Fibroblast of lung (primary cell): ENCODE measurements around the gene LUC7L2. TPM values are rescaled to one million over a fixed set of nuclear protein-coding genes. Genes with fewer than 3 reads are reported as not detected.

ENCODE experiments used
- DNase-seq, 2 donors: peaks; one replicate each; pipeline versions ENCODE4 v3.0.0 to v3.0.0-alpha.2; 2010; ENCODE audit warnings: low read depth in 2 of 2
- H2AFZ ChIP-seq: 2 replicates; pipeline ENCODE4 v1.5.1; 2012; ENCODE audit warnings: low read length, control low read depth, inconsistent platforms
- H3K27ac ChIP-seq: 2 replicates; pipeline ENCODE4 v1.5.1; 2011; ENCODE audit warnings: low read length, control low read depth; ENCODE audit not compliant: insufficient read depth
- H3K27me3 ChIP-seq: 2 replicates; pipeline ENCODE4 v1.5.1; 2011; ENCODE audit warnings: mild to moderate bottlenecking, low read length; ENCODE audit not compliant: control insufficient read depth, insufficient read depth
- H3K36me3 ChIP-seq: 2 replicates; pipeline ENCODE4 v1.5.1; 2011; ENCODE audit warnings: low read length; ENCODE audit not compliant: control insufficient read depth, insufficient read depth
- H3K4me1 ChIP-seq: 2 replicates; pipeline ENCODE4 v1.5.1; 2011; ENCODE audit warnings: low read length; ENCODE audit not compliant: control insufficient read depth, insufficient read depth; ENCODE audit errors: extremely low read depth
- H3K4me2 ChIP-seq: 2 replicates; pipeline ENCODE4 v1.5.1; 2011; ENCODE audit warnings: low read length, control low read depth; ENCODE audit not compliant: insufficient read depth; ENCODE audit errors: extremely low read depth
- H3K4me3 ChIP-seq, 4 experiments: fragments of 200-600 bp in 1 of 4; sonication (generic) in 1 of 4; replicated peaks in 1 of 4; 2 replicates each; pipeline ENCODE4 v1.5.1; 2011 to 2016; ENCODE audit warnings: low read length in 4 of 4, low read depth in 3 of 4, mild to moderate bottlenecking in 3 of 4, control low read depth in 2 of 4, inconsistent platforms in 1 of 4, mixed read lengths in 1 of 4; ENCODE audit not compliant: insufficient read depth in 1 of 4; ENCODE audit errors: control extremely low read depth in 1 of 4
- H3K79me2 ChIP-seq: 2 replicates; pipeline ENCODE4 v1.5.1; 2012; ENCODE audit warnings: mild to moderate bottlenecking, low read length, inconsistent platforms; ENCODE audit not compliant: control insufficient read depth, insufficient read depth
- H3K9ac ChIP-seq: 2 replicates; pipeline ENCODE4 v1.5.1; 2011; ENCODE audit warnings: mild to moderate bottlenecking, low read length, control low read depth; ENCODE audit not compliant: insufficient read depth
- H3K9me3 ChIP-seq: 2 replicates; pipeline ENCODE4 v1.5.1; 2012; ENCODE audit warnings: low read depth, low read length; ENCODE audit not compliant: control insufficient read depth, insufficient read depth
- H4K20me1 ChIP-seq: 2 replicates; pipeline ENCODE4 v1.5.1; 2011; ENCODE audit warnings: low read length; ENCODE audit not compliant: control insufficient read depth, insufficient read depth; ENCODE audit errors: extremely low read depth
- CTCF ChIP-seq, 2 donors: IDR thresholded peaks in 1 of 2; conservative IDR thresholded peaks in 1 of 2; 1 replicate in 1 of 2; 2 replicates in 1 of 2; pipeline ENCODE4 v1.5.1; 2011 to 2012; ENCODE audit warnings: low read length in 2 of 2, control low read depth in 1 of 2, inconsistent platforms in 1 of 2, low read depth in 1 of 2, mild to moderate bottlenecking in 1 of 2
- EZH2 ChIP-seq: IDR thresholded peaks from 2 replicates; pipeline ENCODE4 v1.5.1; 2012; ENCODE audit warnings: low read length, control low read depth, mild to moderate bottlenecking; ENCODE audit errors: missing control alignments
- polyA plus RNA-seq, 2 donors: library from polyadenylated mRNA; depleted of rRNA in 1 of 2; stranded (reverse) in 1 of 2; unstranded in 1 of 2; fragments of >200 nt; gene quantifications; 2 replicates each; pipeline ENCODE4 v1.2.1, GENCODE V29; 2011 to 2012; ENCODE audit warnings: missing spikeins in 1 of 2
- total RNA-seq: library from RNA; depleted of rRNA; stranded (reverse); fragments of >200 nt; gene quantifications from 2 replicates; pipeline ENCODE4 v1.2.1, GENCODE V29; 2014

LUC7L2 gene
- total and polyA plus RNA-seq, 2 donors (not counting 1 experiment from before 2014, with no cell fraction given) = 38.5 to 48.7 TPM

DNA sequence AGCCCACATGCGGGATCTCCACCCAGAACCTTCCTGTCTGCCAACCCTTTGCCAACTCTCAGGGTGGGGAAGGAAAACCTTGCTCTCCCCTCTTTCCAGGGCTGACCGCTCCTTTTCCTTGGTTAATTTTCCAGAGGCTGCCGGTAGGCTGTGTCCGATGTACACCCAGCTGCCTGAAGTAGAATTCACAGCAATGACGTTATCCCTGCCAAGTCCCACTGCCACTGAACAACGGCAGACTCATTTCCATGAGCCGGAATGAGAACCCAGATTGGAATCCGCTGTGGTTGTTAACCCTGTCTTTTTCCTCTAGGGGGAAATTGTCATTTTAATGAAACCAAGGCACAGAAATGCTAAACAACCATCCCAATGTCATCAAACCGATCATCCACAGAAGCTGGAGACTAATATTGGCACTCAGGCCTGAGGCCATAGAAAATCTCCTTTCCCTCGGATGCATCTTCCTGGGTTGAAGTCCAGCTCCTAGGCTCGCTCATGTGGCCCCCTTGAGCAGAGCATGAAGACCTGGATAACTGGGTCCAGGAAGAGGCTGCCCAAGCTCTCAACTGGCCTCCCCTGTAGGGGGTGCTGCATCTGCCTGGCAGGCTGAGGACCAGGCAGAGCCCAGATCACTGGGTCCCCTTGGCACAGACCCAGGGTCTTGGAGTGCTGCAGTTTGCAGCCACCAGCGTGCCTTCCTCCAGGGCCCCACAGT is 93.4 kb downstream of the LUC7L2 start:
- Histone ChIP-seq H3K4me1 (no peaks in the 10 kb centered on the region), H3K27me3 (no peaks in the 10 kb centered on the region), H2AFZ (no peak overlapping the region), H3K9ac (no peak overlapping the region), H3K36me3 (no peaks in the 10 kb centered on the region), H3K9me3 (no peaks in the 10 kb centered on the region), H3K27ac (no peak overlapping the region), H3K4me2 (no peak overlapping the region), H3K4me3 (no peak overlapping the region), H4K20me1 (no peaks in the 10 kb centered on the region), H3K79me2 (no peaks in the 10 kb centered on the region)
- peak; percentile 29 to 89 for DNase-seq
- TF ChIP-seq EZH2 (no peak), CTCF (conservative IDR thresholded peaks at IDR 0.05 in 1 of 2, IDR thresholded peaks at IDR 0.05 in 1 of 2; ENCODE audit: low read depth in 1 of 2, low read length in 2 of 2) (no peak)

GRCh38 chr7:139453673-139454321 is 94.1 kb downstream of the LUC7L2 start:
- Histone ChIP-seq H3K9ac (no peak overlapping the region), H2AFZ (peak overlapping the region; percentile 36), H3K27me3 (no peaks in the 10 kb centered on the region), H3K4me1 (no peaks in the 10 kb centered on the region), H3K4me3 (no peak overlapping the region), H3K36me3 (no peaks in the 10 kb centered on the region), H3K27ac (no peak overlapping the region), H3K9me3 (no peaks in the 10 kb centered on the region), H3K79me2 (no peaks in the 10 kb centered on the region), H3K4me2 (no peak overlapping the region), H4K20me1 (no peaks in the 10 kb centered on the region)
- no peak for TF ChIP-seq CTCF (conservative IDR thresholded peaks at IDR 0.05 in 1 of 2, IDR thresholded peaks at IDR 0.05 in 1 of 2; ENCODE audit: low read depth in 1 of 2, low read length in 2 of 2)
- no peak for TF ChIP-seq EZH2
- DNase-seq = peak in 1 of 2 donors; percentile 38

- Histone ChIP-seq H3K4me2 (no peak overlapping the region), H3K9me3 (no peaks in the 10 kb centered on the region), H3K4me1 (no peaks in the 10 kb centered on the region), H3K27ac (no peak overlapping the region), H4K20me1 (no peaks in the 10 kb centered on the region), H2AFZ (no peak overlapping the region), H3K27me3 (no peaks in the 10 kb centered on the region), H3K9ac (no peak overlapping the region), H3K79me2 (no peaks in the 10 kb centered on the region), H3K4me3 (no peak overlapping the region), H3K36me3 (no peaks in the 10 kb centered on the region)
- TF ChIP-seq EZH2 (no peak), CTCF (conservative IDR thresholded peaks at IDR 0.05 in 1 of 2, IDR thresholded peaks at IDR 0.05 in 1 of 2; ENCODE audit: low read depth in 1 of 2, low read length in 2 of 2) (no peak)
- DNase-seq = no peak
These were observed 96.1 kb downstream of the LUC7L2 start for GRCh38 chr7:139455789-139456188.
